Breast epithelium (tissue), 4 donors: ENCODE measurements around the gene FGD2. TPM values are rescaled to one million over a fixed set of nuclear protein-coding genes. Genes with fewer than 3 reads are reported as not detected.

Experiments
- DNase-seq, 2 donors: peaks; one replicate each; pipeline ENCODE4 v3.0.0-alpha.2; 2019; ENCODE audit warnings: low spot score in 2 of 2
- H3K27ac ChIP-seq, 2 donors: fragments of 200-600 bp; sonication (generic) in 1 of 2; one replicate each; pipeline ENCODE4 v1.5.1; 2016 to 2019; ENCODE audit warnings: mild to moderate bottlenecking in 1 of 2
- H3K27me3 ChIP-seq, 2 donors: fragments of 200-600 bp; sonication (generic) in 1 of 2; one replicate each; pipeline versions ENCODE4 v1.5.1 to v1.6.0; 2017 to 2019; ENCODE audit warnings: control low read depth in 1 of 2, mild to moderate bottlenecking in 1 of 2
- H3K36me3 ChIP-seq: fragments of 200-600 bp; one replicate; pipeline ENCODE4 v1.5.1; 2019
- H3K4me1 ChIP-seq, 2 donors: fragments of 200-600 bp; sonication (generic); one replicate each; pipeline ENCODE4 v1.5.1; 2016 to 2019; ENCODE audit warnings: control low read depth in 1 of 2
- H3K4me3 ChIP-seq, 3 donors: fragments of 200-600 bp; sonication (generic); 1 replicate in 2 of 3; 2 replicates in 1 of 3; pipeline ENCODE4 v1.5.1; 2016 to 2019; ENCODE audit warnings: mild to moderate bottlenecking in 3 of 3, moderate library complexity in 2 of 3
- H3K9me3 ChIP-seq, 2 donors: fragments of 200-600 bp; sonication (generic) in 1 of 2; one replicate each; pipeline ENCODE4 v1.5.1; 2016 to 2019; ENCODE audit warnings: control low read depth in 1 of 2
- POLR2A ChIP-seq: fragments of 450-650 bp; IDR thresholded peaks from one replicate; pipeline ENCODE4 v1.6.1; 2016; ENCODE audit warnings: antibody characterized with exemption, mild to moderate bottlenecking, moderate library complexity
- POLR2AphosphoS5 ChIP-seq, 3 donors: sonication (generic); formaldehyde crosslinking; IDR thresholded peaks; one replicate each; pipeline ENCODE4 v1.6.1; 2017; ENCODE audit warnings: antibody characterized with exemption in 3 of 3
- intact Hi-C: fragments of 100-400 bp; cut with DNase I; formaldehyde crosslinking; loops from one replicate; pipeline ENCODE4 v1.15.1; 2023; ENCODE audit warnings: low total_unique reads
- total RNA-seq, 3 donors: library from RNA; depleted of rRNA; stranded (reverse); fragments of >200 nt; gene quantifications; one replicate each; pipeline ENCODE4 v1.1.0, GENCODE V29; 2016
- TF ChIP-seq, protein P1 (sequence below), 3 donors: fragments of 450-650 bp; IDR thresholded peaks; one replicate each; pipeline ENCODE4 v1.5.1; 2016 to 2017; ENCODE audit warnings: antibody characterized with exemption in 3 of 3, mild to moderate bottlenecking in 3 of 3, moderate library complexity in 3 of 3

The FGD2 gene
- total RNA-seq, 3 donors from 2014 or later: 11.5 to 51.4 (median 18.6) TPM

DNA sequence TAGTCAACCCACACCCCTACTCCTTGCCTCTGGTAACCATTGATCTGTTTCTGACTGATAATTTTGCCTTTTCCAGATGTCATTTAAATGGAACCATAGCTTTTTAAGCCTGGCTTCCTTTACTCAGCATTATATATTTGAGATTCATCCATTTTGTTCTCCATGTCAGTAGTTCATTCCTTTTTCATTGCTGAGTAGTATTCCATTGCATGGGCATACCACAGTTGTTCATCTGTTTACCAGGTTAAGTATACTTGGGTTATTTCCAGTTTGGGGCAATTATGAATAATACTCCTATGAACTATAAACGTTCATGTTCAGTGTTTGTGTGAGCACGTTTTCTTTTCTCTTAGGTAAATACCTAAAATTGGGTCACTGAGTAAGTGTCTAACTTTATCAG, 25.1 kb downstream of the FGD2 start:
- no peaks in the 10 kb centered on the region for H3K4me1 ChIP-seq
- no peaks in the 10 kb centered on the region for H3K27me3 ChIP-seq
- H3K4me3 ChIP-seq: no peak overlapping the region
- TF ChIP-seq POLR2A (no peak), POLR2AphosphoS5 (IDR thresholded peaks at IDR 0.05) (no peak)
- TF ChIP-seq, protein P1, sequence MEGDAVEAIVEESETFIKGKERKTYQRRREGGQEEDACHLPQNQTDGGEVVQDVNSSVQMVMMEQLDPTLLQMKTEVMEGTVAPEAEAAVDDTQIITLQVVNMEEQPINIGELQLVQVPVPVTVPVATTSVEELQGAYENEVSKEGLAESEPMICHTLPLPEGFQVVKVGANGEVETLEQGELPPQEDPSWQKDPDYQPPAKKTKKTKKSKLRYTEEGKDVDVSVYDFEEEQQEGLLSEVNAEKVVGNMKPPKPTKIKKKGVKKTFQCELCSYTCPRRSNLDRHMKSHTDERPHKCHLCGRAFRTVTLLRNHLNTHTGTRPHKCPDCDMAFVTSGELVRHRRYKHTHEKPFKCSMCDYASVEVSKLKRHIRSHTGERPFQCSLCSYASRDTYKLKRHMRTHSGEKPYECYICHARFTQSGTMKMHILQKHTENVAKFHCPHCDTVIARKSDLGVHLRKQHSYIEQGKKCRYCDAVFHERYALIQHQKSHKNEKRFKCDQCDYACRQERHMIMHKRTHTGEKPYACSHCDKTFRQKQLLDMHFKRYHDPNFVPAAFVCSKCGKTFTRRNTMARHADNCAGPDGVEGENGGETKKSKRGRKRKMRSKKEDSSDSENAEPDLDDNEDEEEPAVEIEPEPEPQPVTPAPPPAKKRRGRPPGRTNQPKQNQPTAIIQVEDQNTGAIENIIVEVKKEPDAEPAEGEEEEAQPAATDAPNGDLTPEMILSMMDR (IDR thresholded peaks at IDR 0.05): no peak
- DNase-seq: no peak
- no peak overlapping the region for H3K27ac ChIP-seq
- intact Hi-C loops: no loop called here
- no peaks in the 10 kb centered on the region for H3K36me3 ChIP-seq
- no peaks in the 10 kb centered on the region for H3K9me3 ChIP-seq

DNA sequence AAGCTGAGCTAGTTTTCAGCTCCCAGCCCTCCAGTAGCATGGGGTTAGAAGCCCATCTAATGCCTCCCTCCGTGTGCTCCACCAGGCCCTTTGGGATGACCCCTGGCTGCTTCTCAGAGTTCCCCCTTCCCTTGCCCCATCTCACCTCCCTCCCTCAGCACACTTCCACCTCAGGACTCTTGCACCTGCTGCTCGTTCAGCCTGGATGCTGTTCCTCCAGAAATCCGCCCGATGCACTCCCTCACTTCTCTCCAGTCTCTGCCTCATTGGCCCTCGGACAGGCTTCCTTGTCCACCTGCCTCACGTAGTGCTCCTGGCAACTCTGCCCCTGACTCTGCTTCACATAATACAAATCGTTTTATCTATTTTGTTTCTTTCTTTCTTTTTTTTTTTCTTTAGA, 26.8 kb downstream of the FGD2 start:
- Histone ChIP-seq H3K27me3 (no peaks in the 10 kb centered on the region), H3K36me3 (no peaks in the 10 kb centered on the region), H3K4me3 (no peak overlapping the region), H3K27ac (no peak overlapping the region), H3K4me1 (no peaks in the 10 kb centered on the region), H3K9me3 (no peaks in the 10 kb centered on the region)
- intact Hi-C loops: no loop called here
- no peak for TF ChIP-seq POLR2AphosphoS5 (IDR thresholded peaks at IDR 0.05)
- no peak for TF ChIP-seq POLR2A
- TF ChIP-seq, protein P1 (IDR thresholded peaks at IDR 0.05): no peak
- no peak for DNase-seq

DNA sequence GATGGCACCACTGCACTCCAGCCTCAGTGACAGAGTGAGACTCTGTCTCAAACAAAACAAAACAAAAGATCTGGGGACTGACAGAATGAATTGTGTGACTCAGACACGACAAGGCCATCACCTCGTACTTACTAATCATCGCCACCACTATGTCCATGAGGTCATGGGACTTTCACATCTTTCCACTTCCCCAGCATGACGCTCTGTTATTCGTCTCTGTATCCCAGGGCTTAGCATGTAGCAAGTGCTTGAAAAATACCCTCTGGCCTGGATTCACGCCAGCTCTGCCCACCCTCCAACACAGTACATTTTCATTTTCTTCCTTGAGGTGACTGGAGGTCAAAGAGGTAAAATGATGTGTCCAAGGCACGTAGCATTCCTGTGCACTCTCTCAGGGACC, 27.8 kb downstream of the FGD2 start:
- Histone ChIP-seq H3K36me3 (no peaks in the 10 kb centered on the region), H3K4me1 (no peaks in the 10 kb centered on the region), H3K9me3 (no peaks in the 10 kb centered on the region), H3K27me3 (no peaks in the 10 kb centered on the region), H3K4me3 (no peak overlapping the region), H3K27ac (no peak overlapping the region)
- no peak for DNase-seq
- intact Hi-C loops: no loop called here
- TF ChIP-seq POLR2A (no peak), POLR2AphosphoS5 (IDR thresholded peaks at IDR 0.05) (no peak)
- TF ChIP-seq, protein P1 (IDR thresholded peaks at IDR 0.05): no peak

DNA sequence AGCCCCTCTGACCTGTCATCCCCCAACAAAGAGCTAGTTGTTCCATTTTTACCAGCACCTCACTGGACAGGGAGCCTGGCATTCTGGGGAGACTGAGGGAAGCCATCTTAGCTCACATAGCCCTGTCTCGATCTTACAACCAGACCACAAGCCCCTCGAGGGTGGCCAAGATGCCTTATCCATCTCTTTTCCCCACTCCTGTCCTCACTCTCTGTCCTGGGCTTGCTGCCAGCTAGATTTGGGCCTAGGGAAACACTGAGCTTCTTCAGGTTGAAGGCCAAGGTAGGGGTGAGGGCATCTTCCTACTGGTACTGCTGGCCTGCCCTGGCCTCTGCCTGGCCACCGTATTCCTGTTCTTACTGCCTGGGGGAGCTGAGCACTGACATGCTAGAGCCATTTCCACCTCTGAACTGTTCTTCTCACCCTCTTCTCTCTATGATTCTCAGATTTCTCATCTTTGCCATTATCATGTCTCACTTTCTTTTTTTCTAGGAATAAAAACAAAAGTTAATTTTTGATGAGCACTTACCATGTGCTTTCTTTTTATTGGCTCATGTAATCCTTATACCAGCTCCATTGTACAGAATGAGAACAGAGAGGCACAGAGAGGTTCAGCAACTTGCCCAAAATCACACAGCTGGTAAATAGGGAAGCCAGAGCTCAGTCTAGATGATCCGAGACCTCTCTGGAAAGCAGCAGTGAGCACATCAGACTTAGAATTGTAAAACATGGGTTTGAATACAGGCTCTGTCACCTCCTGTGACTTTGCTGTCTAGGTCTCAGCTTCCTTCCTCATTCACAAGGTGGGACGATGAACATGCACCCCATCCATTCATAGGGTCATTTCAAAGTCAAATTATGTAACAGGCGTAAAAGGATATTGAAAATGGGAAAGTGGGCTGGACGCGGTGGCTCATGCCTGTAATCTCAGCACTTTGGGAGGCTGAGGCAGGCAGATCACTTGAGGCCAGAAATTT, 28.7 kb downstream of the FGD2 start:
- intact Hi-C loops: no loop called here
- H3K27ac ChIP-seq: no peak overlapping the region
- H3K36me3 ChIP-seq: no peaks in the 10 kb centered on the region
- no peaks in the 10 kb centered on the region for H3K9me3 ChIP-seq
- no peaks in the 10 kb centered on the region for H3K4me1 ChIP-seq
- TF ChIP-seq POLR2A (no peak), POLR2AphosphoS5 (IDR thresholded peaks at IDR 0.05) (no peak)
- TF ChIP-seq, protein P1 (IDR thresholded peaks at IDR 0.05): no peak
- no peak overlapping the region for H3K4me3 ChIP-seq
- no peaks in the 10 kb centered on the region for H3K27me3 ChIP-seq
- DNase-seq: no peak

DNA sequence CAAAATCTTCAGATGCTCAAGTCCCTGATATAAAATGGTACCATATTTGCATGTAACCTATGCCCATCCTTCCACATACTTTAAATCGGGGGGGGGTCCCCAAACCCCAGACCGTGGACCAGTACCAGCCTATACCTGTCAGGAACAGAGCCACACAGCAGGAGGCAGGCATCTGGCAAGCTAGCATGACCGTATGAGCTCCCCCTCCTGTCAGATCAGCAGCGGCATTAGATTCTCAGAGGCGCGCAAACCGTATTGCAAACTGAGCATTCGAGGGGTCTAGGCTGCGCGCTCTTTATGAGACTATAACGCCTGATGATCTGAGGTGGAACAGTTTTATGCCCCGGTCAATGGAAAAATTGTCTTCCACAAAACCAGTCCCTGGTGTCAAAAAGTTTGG, 30.7 kb downstream of the FGD2 start:
- no peaks in the 10 kb centered on the region for H3K9me3 ChIP-seq
- no peak for DNase-seq
- intact Hi-C loops: no loop called here
- no peaks in the 10 kb centered on the region for H3K27me3 ChIP-seq
- no peak overlapping the region for H3K4me3 ChIP-seq
- TF ChIP-seq POLR2A (no peak), POLR2AphosphoS5 (IDR thresholded peaks at IDR 0.05) (no peak)
- TF ChIP-seq, protein P1 (IDR thresholded peaks at IDR 0.05): no peak
- no peak overlapping the region for H3K27ac ChIP-seq
- no peaks in the 10 kb centered on the region for H3K36me3 ChIP-seq
- no peaks in the 10 kb centered on the region for H3K4me1 ChIP-seq
